Activated CD4-positive, alpha-beta memory T cell treated with anti-CD3 and anti-CD28 coated beads, Interleukin-2, amount 10 ng/mL, durations not matched to agents 7 days and 5 days (primary cell): ENCODE results near the gene RBPJ. TPM values are rescaled to one million over a fixed set of nuclear protein-coding genes. Genes with fewer than 3 reads are reported as not detected.
"Not testable (repeated sequence)": the region's sequence is repeated elsewhere in the genome, so short reads cannot be mapped to it uniquely, and the experiment has no call there.

Source experiments
- CTCF ChIA-PET: fragments of 350-600 bp; sonication (Branson Sonifier 250); formaldehyde crosslinking; loops from one replicate; lab custom pipeline; 2021; ENCODE audit warnings: antibody characterized with exemption, inconsistent platforms; lab: Charles Lee
- POLR2A ChIA-PET: fragments of 350-600 bp; sonication (Branson Sonifier 250); formaldehyde crosslinking; loops from one replicate; lab custom pipeline; 2021; ENCODE audit warnings: antibody characterized with exemption; lab: Charles Lee
- DNase-seq: peaks from one replicate; pipeline ENCODE4 v3.0.0-alpha.2; 2020
- H3K27ac Mint-ChIP-seq: one replicate; pipeline ENCODE4 v1.8.0; 2021; ENCODE audit warnings: mild to moderate bottlenecking, mixed read lengths
- H3K27me3 Mint-ChIP-seq: one replicate; pipeline ENCODE4 v1.8.0; 2021; ENCODE audit warnings: mixed read lengths
- H3K36me3 Mint-ChIP-seq: one replicate; pipeline ENCODE4 v1.8.0; 2021; ENCODE audit warnings: low read depth, mixed read lengths
- H3K4me1 Mint-ChIP-seq: one replicate; pipeline ENCODE4 v1.8.0; 2021; ENCODE audit warnings: mixed read lengths
- H3K4me3 Mint-ChIP-seq: one replicate; pipeline ENCODE4 v1.8.0; 2021; ENCODE audit warnings: mild to moderate bottlenecking, mixed read lengths
- H3K9me3 Mint-ChIP-seq: one replicate; pipeline ENCODE4 v1.8.0; 2021; ENCODE audit warnings: mixed read lengths
- total RNA-seq, 2 experiments: library from RNA; stranded (reverse); gene quantifications; one replicate each; pipeline ENCODE4 v1.2.3, GENCODE V29; 2021

Gene RBPJ
- total RNA-seq, 2 experiments from 2014 or later = 137 to 144 TPM

- Mint-ChIP-seq H3K27ac (no peak overlapping the region), H3K9me3 (no peaks in the 10 kb centered on the region), H3K4me3 (no peak overlapping the region), H3K4me1 (peaks cover 30% of the 10 kb centered on the region), H3K27me3 (no peaks in the 10 kb centered on the region), H3K36me3 (peaks cover 4% of the 10 kb centered on the region)
- ChIA-PET POLR2A (interaction anchor here (1.4 kb wide), 1 partner anchor 12 kb away, joined by 3 read pairs; no protein-coding TSS in a partner anchor), CTCF (interaction anchor here (1.2 kb wide), 1 partner anchor 320 kb away, joined by 3 read pairs; no protein-coding TSS in a partner anchor)
- no peak for DNase-seq
These were observed 13.6 kb upstream of the RBPJ start for GRCh38 chr4:26307037-26307800.

- H3K4me1 Mint-ChIP-seq = peaks cover 37% of the 10 kb centered on the region
- no peak overlapping the region for H3K4me3 Mint-ChIP-seq
- ChIA-PET POLR2A (interaction anchor here (2.8 kb wide), 1 partner anchor 11 kb away, joined by 18 read pairs; the partner anchor contains the start of gene RBPJ), CTCF (interaction anchor here (0.7 to 2.4 kb wide), 2 partner anchors 10 to 11 kb away, joined by 4 to 10 read pairs; no protein-coding TSS in a partner anchor)
- DNase-seq = no peak
- H3K9me3 Mint-ChIP-seq = no peaks in the 10 kb centered on the region
- H3K27ac Mint-ChIP-seq = peak overlapping the region; percentile 33
- H3K27me3 Mint-ChIP-seq = no peaks in the 10 kb centered on the region
- H3K36me3 Mint-ChIP-seq = no peaks in the 10 kb centered on the region
These were observed 12.2 kb upstream of the RBPJ start for GRCh38 chr4:26308568-26308967.

- ChIA-PET POLR2A (interaction anchor here (0.8 to 2.8 kb wide), 2 partner anchors 9 to 166 kb away, joined by 3 to 18 read pairs; partner anchors contain the start of gene RBPJ), CTCF (interaction anchor here (0.9 to 2.4 kb wide), 5 partner anchors 9 to 228 kb away, joined by 3 to 10 read pairs (median 4); no protein-coding TSS in a partner anchor)
- Mint-ChIP-seq H3K36me3 (peaks cover 9% of the 10 kb centered on the region), H3K4me3 (no peak overlapping the region), H3K27ac (no peak overlapping the region), H3K4me1 (peaks cover 37% of the 10 kb centered on the region), H3K9me3 (peaks cover 9% of the 10 kb centered on the region), H3K27me3 (no peaks in the 10 kb centered on the region)
- DNase-seq = no peak
These were observed 10.6 kb upstream of the RBPJ start for GRCh38 chr4:26310264-26310663.

- Mint-ChIP-seq H3K4me3 (no peak overlapping the region), H3K27me3 (no peaks in the 10 kb centered on the region), H3K4me1 (peaks cover 33% of the 10 kb centered on the region), H3K36me3 (peaks cover 16% of the 10 kb centered on the region), H3K27ac (peak overlapping the region; percentile 69), H3K9me3 (peaks cover 15% of the 10 kb centered on the region)
- POLR2A ChIA-PET = interaction anchor here (0.6 to 1.9 kb wide), 6 partner anchors 10 to 237 kb away, joined by 3 to 5 read pairs (median 4); no protein-coding TSS in a partner anchor
- CTCF ChIA-PET = no interaction called here
- no peak for DNase-seq
These were observed 9.2 kb upstream of the RBPJ start for GRCh38 chr4:26311633-26312032.

- CTCF ChIA-PET, DNase-seq, H3K27me3 Mint-ChIP-seq, H3K27ac Mint-ChIP-seq, POLR2A ChIA-PET, H3K4me3 Mint-ChIP-seq: not testable (repeated sequence)
- Mint-ChIP-seq H3K4me1 (peaks cover 30% of the 10 kb centered on the region), H3K36me3 (peaks cover 30% of the 10 kb centered on the region), H3K9me3 (peaks cover 30% of the 10 kb centered on the region)
These were observed 5.4 kb upstream of the RBPJ start for GRCh38 chr4:26315316-26315932.

- peaks cover 30% of the 10 kb centered on the region for H3K9me3 Mint-ChIP-seq
- H3K27ac Mint-ChIP-seq = peak overlapping the region; percentile 99
- no peaks in the 10 kb centered on the region for H3K27me3 Mint-ChIP-seq
- POLR2A ChIA-PET = interaction anchor here (0.7 to 3.5 kb wide), 4 partner anchors 8 to 242 kb away, joined by 3 to 65 read pairs (median 12); no protein-coding TSS in a partner anchor
- H3K4me3 Mint-ChIP-seq = peak overlapping the region; percentile 99
- peaks cover 23% of the 10 kb centered on the region for H3K4me1 Mint-ChIP-seq
- no peak for DNase-seq
- CTCF ChIA-PET = interaction anchor here (0.6 to 2.6 kb wide), 2 partner anchors 13 to 132 kb away, joined by 3 to 10 read pairs; no protein-coding TSS in a partner anchor
- peaks cover 35% of the 10 kb centered on the region for H3K36me3 Mint-ChIP-seq
These were observed 3.0 kb upstream of the RBPJ start for GRCh38 chr4:26317766-26318165.

- Mint-ChIP-seq H3K9me3 (peaks cover 26% of the 10 kb centered on the region), H3K4me1 (peaks cover 36% of the 10 kb centered on the region), H3K27ac (peak overlapping the region; percentile 99), H3K36me3 (peaks cover 34% of the 10 kb centered on the region), H3K27me3 (no peaks in the 10 kb centered on the region), H3K4me3 (peak overlapping the region; percentile 99)
- ChIA-PET CTCF (interaction anchor here (0.5 to 2.6 kb wide), 21 partner anchors 8 to 332 kb away, joined by 3 to 25 read pairs (median 4); no protein-coding TSS in a partner anchor), POLR2A (interaction anchor here (0.8 to 3.5 kb wide), 33 partner anchors 9 to 567 kb away, joined by 3 to 65 read pairs (median 6); partner anchors contain the start of gene STIM2)
- DNase-seq = peak; percentile 99
These were observed 1.3 kb upstream of the RBPJ start for GRCh38 chr4:26319467-26319948.

- ChIA-PET CTCF (interaction anchor here (0.5 to 2.6 kb wide), 12 partner anchors 9 to 261 kb away, joined by 3 to 25 read pairs (median 4); no protein-coding TSS in a partner anchor), POLR2A (interaction anchor here (0.8 to 3.5 kb wide), 25 partner anchors 8 to 566 kb away, joined by 3 to 65 read pairs (median 6); partner anchors contain the start of gene STIM2)
- Mint-ChIP-seq H3K9me3 (peaks cover 23% of the 10 kb centered on the region), H3K27ac (peak overlapping the region; percentile 99), H3K27me3 (no peaks in the 10 kb centered on the region), H3K36me3 (peaks cover 32% of the 10 kb centered on the region), H3K4me3 (peak overlapping the region; percentile 99), H3K4me1 (peaks cover 39% of the 10 kb centered on the region)
- DNase-seq = no peak
These were observed 771 bp upstream of the RBPJ start for GRCh38 chr4:26319949-26320537.

GRCh38 chr4:26321373-26322221, 783 bp downstream of the RBPJ start:
- Mint-ChIP-seq H3K9me3 (peaks cover 15% of the 10 kb centered on the region), H3K27ac (peak overlapping the region; percentile 90)
- CTCF ChIA-PET = no interaction called here

GRCh38 chr4:26322346-26322745, 1.5 kb downstream of the RBPJ start:
- Mint-ChIP-seq H3K27me3 (no peaks in the 10 kb centered on the region), H3K9me3 (peaks cover 8% of the 10 kb centered on the region), H3K36me3 (peaks cover 21% of the 10 kb centered on the region), H3K4me1 (peaks cover 47% of the 10 kb centered on the region), H3K27ac (peak overlapping the region; percentile 90), H3K4me3 (peak overlapping the region; percentile 92)
- DNase-seq = no peak
- POLR2A ChIA-PET = interaction anchor here (1.0 to 2.6 kb wide), 4 partner anchors 10 to 246 kb away, joined by 3 to 13 read pairs (median 4); no protein-coding TSS in a partner anchor
- CTCF ChIA-PET = interaction anchor here (0.7 to 1.7 kb wide), 2 partner anchors 9 to 18 kb away, joined by 3 to 4 read pairs; no protein-coding TSS in a partner anchor

More at GRCh38 chr4:26321373-26322221, 783 bp downstream of the RBPJ start:
- H3K4me1 Mint-ChIP-seq = peaks cover 45% of the 10 kb centered on the region
- peaks cover 25% of the 10 kb centered on the region for H3K36me3 Mint-ChIP-seq
- DNase-seq = peak; percentile 37
- POLR2A ChIA-PET = interaction anchor here (1.0 to 2.8 kb wide), 3 partner anchors 126 to 245 kb away, joined by 3 to 51 read pairs (median 13); no protein-coding TSS in a partner anchor
- no peaks in the 10 kb centered on the region for H3K27me3 Mint-ChIP-seq
- peak overlapping the region; percentile 92 for H3K4me3 Mint-ChIP-seq

GRCh38 chr4:26323821-26324220, 3.0 kb downstream of the RBPJ start:
- POLR2A ChIA-PET = interaction anchor here (0.7 to 2.6 kb wide), 3 partner anchors 12 to 249 kb away, joined by 4 to 13 read pairs (median 5); no protein-coding TSS in a partner anchor
- H3K27ac Mint-ChIP-seq = peak overlapping the region; percentile 75
- peaks cover 44% of the 10 kb centered on the region for H3K4me1 Mint-ChIP-seq
- H3K27me3 Mint-ChIP-seq = no peaks in the 10 kb centered on the region
- peaks cover 13% of the 10 kb centered on the region for H3K36me3 Mint-ChIP-seq
- CTCF ChIA-PET = interaction anchor here (1.7 to 9.8 kb wide), 6 partner anchors 8 to 335 kb away, joined by 4 to 224 read pairs (median 14); no protein-coding TSS in a partner anchor
- peak overlapping the region; percentile 92 for H3K4me3 Mint-ChIP-seq
- no peaks in the 10 kb centered on the region for H3K9me3 Mint-ChIP-seq
- no peak for DNase-seq
